Ishikawa (cell line): Measurements from ENCODE around the gene LPAR5.

Source experiments
- CREB1 ChIP-seq: IDR thresholded peaks from 2 replicates; pipeline ENCODE4 v1.6.1; 2012; ENCODE audit warnings: low read depth
- EGR1 ChIP-seq: IDR thresholded peaks from 2 replicates; pipeline ENCODE4 v1.6.1; 2012
- EP300 ChIP-seq: IDR thresholded peaks from 2 replicates; pipeline ENCODE4 v1.6.1; 2012; ENCODE audit warnings: borderline replicate concordance
- FOXM1 ChIP-seq: IDR thresholded peaks from 2 replicates; pipeline ENCODE4 v1.6.1; 2012; ENCODE audit warnings: low read depth, borderline replicate concordance
- MAX ChIP-seq: IDR thresholded peaks from 2 replicates; pipeline ENCODE4 v1.6.1; 2012
- RAD21 ChIP-seq: IDR thresholded peaks from 2 replicates; pipeline ENCODE4 v1.6.1; 2012; ENCODE audit warnings: low read depth
- REST ChIP-seq: IDR thresholded peaks from 2 replicates; pipeline ENCODE4 v1.6.1; 2012; ENCODE audit warnings: low read depth, mild to moderate bottlenecking
- TAF1 ChIP-seq: IDR thresholded peaks from 2 replicates; pipeline ENCODE4 v1.6.1; 2012; ENCODE audit warnings: low read depth, mild to moderate bottlenecking
- TCF12 ChIP-seq: IDR thresholded peaks from 2 replicates; pipeline ENCODE4 v1.6.1; 2012; ENCODE audit warnings: low read depth
- TEAD4 ChIP-seq: IDR thresholded peaks from 2 replicates; pipeline ENCODE4 v1.6.1; 2012
- YY1 ChIP-seq: IDR thresholded peaks from 2 replicates; pipeline ENCODE4 v1.6.1; 2012; ENCODE audit warnings: low read depth
- ZBTB7A ChIP-seq: IDR thresholded peaks from 2 replicates; pipeline ENCODE4 v1.6.1; 2012; ENCODE audit warnings: low read depth
- TF ChIP-seq, protein P1 (sequence below): IDR thresholded peaks from 2 replicates; pipeline ENCODE4 v1.6.1; 2012

GRCh38 chr12:6603095-6603567 lies 32.6 kb downstream of the LPAR5 start:
- TF ChIP-seq EGR1, result no peak
- TF ChIP-seq REST, result no peak
- no peak for TF ChIP-seq EP300
- TF ChIP-seq FOXM1, result no peak
- TF ChIP-seq MAX, result no peak
- TF ChIP-seq, protein P1, sequence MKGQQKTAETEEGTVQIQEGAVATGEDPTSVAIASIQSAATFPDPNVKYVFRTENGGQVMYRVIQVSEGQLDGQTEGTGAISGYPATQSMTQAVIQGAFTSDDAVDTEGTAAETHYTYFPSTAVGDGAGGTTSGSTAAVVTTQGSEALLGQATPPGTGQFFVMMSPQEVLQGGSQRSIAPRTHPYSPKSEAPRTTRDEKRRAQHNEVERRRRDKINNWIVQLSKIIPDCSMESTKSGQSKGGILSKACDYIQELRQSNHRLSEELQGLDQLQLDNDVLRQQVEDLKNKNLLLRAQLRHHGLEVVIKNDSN, result no peak
- TF ChIP-seq YY1, result no peak
- no peak for TF ChIP-seq CREB1
- no peak for TF ChIP-seq TAF1
- no peak for TF ChIP-seq ZBTB7A
- TF ChIP-seq RAD21, result no peak
- no peak for TF ChIP-seq TEAD4
- TF ChIP-seq TCF12, result no peak
